ENCODE results near the gene PRRX1.

Gene PRRX1

GRCh38 chr1:170765712-170766330 is 101.9 kb downstream of the PRRX1 start:
- Histone ChIP-seq H3K4me1 (no peaks in the 10 kb centered on the region), H3K27me3 (no peaks in the 10 kb centered on the region), H3K36me3 (no peaks in the 10 kb centered on the region), H3K27ac (no peak overlapping the region), H3K9me3 (no peaks in the 10 kb centered on the region), H3K4me3 (no peak overlapping the region)
- intact Hi-C loops (cut with DNase I; ENCODE audit: low total_unique reads) = loop anchor here (5.0 to 10.0 kb wide), 3 partner anchors 79 to 751 kb away; no protein-coding TSS in a partner anchor
- peak; percentile 78 to 88 for TF ChIP-seq CTCF (IDR thresholded peaks at IDR 0.05)
- no peak for DNase-seq

GRCh38 chr1:170768929-170769328 is 105.0 kb downstream of the PRRX1 start:
- H3K4me1 ChIP-seq = no peaks in the 10 kb centered on the region
- intact Hi-C loops (cut with DNase I; ENCODE audit: low total_unique reads) = loop anchor here (5.0 to 10.0 kb wide), 3 partner anchors 82 to 754 kb away; no protein-coding TSS in a partner anchor

GRCh38 chr1:170769691-170770090 is 105.8 kb downstream of the PRRX1 start:
- no peak for TF ChIP-seq CTCF (IDR thresholded peaks at IDR 0.05)
- H3K36me3 ChIP-seq = no peaks in the 10 kb centered on the region
- H3K9me3 ChIP-seq = no peaks in the 10 kb centered on the region
- H3K4me1 ChIP-seq = no peaks in the 10 kb centered on the region
- DNase-seq = no peak
- H3K27me3 ChIP-seq = no peaks in the 10 kb centered on the region
- intact Hi-C loops (cut with DNase I; ENCODE audit: low total_unique reads) = loop anchor here (5.0 to 10.0 kb wide), 3 partner anchors 82 to 755 kb away; no protein-coding TSS in a partner anchor
- no peak overlapping the region for H3K4me3 ChIP-seq
- H3K27ac ChIP-seq = no peak overlapping the region

More at GRCh38 chr1:170768929-170769328, 105.0 kb downstream of the PRRX1 start:
- H3K27ac ChIP-seq = no peak overlapping the region
- H3K4me3 ChIP-seq = no peak overlapping the region
- H3K27me3 ChIP-seq = no peaks in the 10 kb centered on the region
- no peaks in the 10 kb centered on the region for H3K36me3 ChIP-seq
- no peaks in the 10 kb centered on the region for H3K9me3 ChIP-seq
- no peak for TF ChIP-seq CTCF (IDR thresholded peaks at IDR 0.05)
- no peak for DNase-seq

- no peak for DNase-seq
- H3K27me3 ChIP-seq = no peaks in the 10 kb centered on the region
- intact Hi-C loops (cut with DNase I; ENCODE audit: low total_unique reads) = no loop called here
Measured at GRCh38 chr1:170770254-170770653, 106.3 kb downstream of the PRRX1 start.

GRCh38 chr1:170776252-170776651 is 112.3 kb downstream of the PRRX1 start:
- Histone ChIP-seq H3K36me3 (no peaks in the 10 kb centered on the region), H3K4me1 (no peaks in the 10 kb centered on the region), H3K27me3 (no peaks in the 10 kb centered on the region), H3K27ac (no peak overlapping the region), H3K4me3 (no peak overlapping the region), H3K9me3 (no peaks in the 10 kb centered on the region)
- no peak for TF ChIP-seq CTCF (IDR thresholded peaks at IDR 0.05)
- no peak for DNase-seq
- intact Hi-C loops (cut with DNase I; ENCODE audit: low total_unique reads) = no loop called here

More at GRCh38 chr1:170770254-170770653, 106.3 kb downstream of the PRRX1 start:
- Histone ChIP-seq H3K4me3 (no peak overlapping the region), H3K9me3 (no peaks in the 10 kb centered on the region), H3K27ac (no peak overlapping the region), H3K36me3 (no peaks in the 10 kb centered on the region), H3K4me1 (no peaks in the 10 kb centered on the region)
- TF ChIP-seq CTCF (IDR thresholded peaks at IDR 0.05) = no peak
